Spleen (tissue), 11 donors: ENCODE measurements around the gene ZNF672. TPM values are rescaled to one million over a fixed set of nuclear protein-coding genes. Genes with fewer than 3 reads are reported as not detected.

ENCODE experiments used
- DNase-seq: peaks from one replicate; pipeline ENCODE4 v3.0.0-alpha.2; 2020
- H3K27ac ChIP-seq, 8 donors: fragments of 200-600 bp; sonication (generic) in 7 of 8; 1 replicate in 4 of 8; 2 replicates in 4 of 8; pipeline versions ENCODE4 v1.5.0 to v1.8.0; 2016 to 2021; ENCODE audit warnings: inconsistent platforms in 4 of 8, mild to moderate bottlenecking in 4 of 8, moderate library complexity in 1 of 8
- H3K27me3 ChIP-seq, 7 donors: fragments of 200-600 bp; sonication (generic) in 6 of 7; replicated peaks in 1 of 7; 1 replicate in 4 of 7; 2 replicates in 3 of 7; pipeline versions ENCODE4 v1.5.0 to v1.8.0; 2016 to 2021; ENCODE audit warnings: inconsistent platforms in 3 of 7, mild to moderate bottlenecking in 1 of 7
- H3K36me3 ChIP-seq, 6 donors: fragments of 200-600 bp; sonication (generic) in 5 of 6; 1 replicate in 4 of 6; 2 replicates in 2 of 6; pipeline versions ENCODE4 v1.5.0 to v1.8.0; 2016 to 2021; ENCODE audit warnings: inconsistent platforms in 2 of 6
- H3K4me1 ChIP-seq, 6 donors: fragments of 200-600 bp; sonication (generic) in 5 of 6; 1 replicate in 3 of 6; 2 replicates in 3 of 6; pipeline versions ENCODE4 v1.5.0 to v1.8.0; 2016 to 2021; ENCODE audit warnings: inconsistent platforms in 3 of 6
- H3K4me3 ChIP-seq, 8 donors: fragments of 200-600 bp; sonication (generic) in 7 of 8; 1 replicate in 4 of 8; 2 replicates in 4 of 8; pipeline versions ENCODE4 v1.5.0 to v1.8.0; 2016 to 2021; ENCODE audit warnings: inconsistent platforms in 4 of 8, mild to moderate bottlenecking in 4 of 8, moderate library complexity in 2 of 8
- H3K9me3 ChIP-seq, 8 donors: fragments of 200-600 bp; sonication (generic) in 7 of 8; 1 replicate in 4 of 8; 2 replicates in 4 of 8; pipeline versions ENCODE4 v1.5.0 to v1.8.0; 2016 to 2021; ENCODE audit warnings: inconsistent platforms in 4 of 8
- CTCF ChIP-seq, 11 experiments: fragments of 200-600 bp in 7 of 11; fragments of 450-650 bp in 4 of 11; sonication (generic) in 4 of 11; IDR thresholded peaks in 8 of 11; conservative IDR thresholded peaks in 3 of 11; 1 replicate in 7 of 11; 2 replicates in 4 of 11; pipeline versions ENCODE4 v1.4.0 to v1.8.0; 2016 to 2021; ENCODE audit warnings: antibody characterized with exemption in 11 of 11, inconsistent platforms in 4 of 11, mild to moderate bottlenecking in 1 of 11
- POLR2A ChIP-seq, 3 donors: fragments of 450-650 bp; IDR thresholded peaks; one replicate each; pipeline ENCODE4 v1.5.1; 2017; ENCODE audit warnings: antibody characterized with exemption in 3 of 3, mild to moderate bottlenecking in 1 of 3
- POLR2AphosphoS5 ChIP-seq, 3 donors: sonication (generic); formaldehyde crosslinking; IDR thresholded peaks; one replicate each; pipeline ENCODE4 v1.5.1; 2017; ENCODE audit warnings: antibody characterized with exemption in 3 of 3
- WGBS, 5 donors: extraction: QIAGEN DNeasy Blood & Tissue Kit in 3 of 5; methylation state at CpG; one replicate each; pipeline versions ENCODE4 v1.1.5 to v1.1.7; 2013 to 2018; 5-methylcytosine and 5-hydroxymethylcytosine counted together
- intact Hi-C: fragments of 100-400 bp; cut with DNase I; formaldehyde crosslinking; loops from one replicate; pipeline ENCODE4 v1.15.0; 2023; ENCODE audit warnings: low total_unique reads
- polyA plus RNA-seq, 3 donors: library from polyadenylated mRNA; stranded (reverse); fragments of 200-250 nt; gene quantifications; one replicate each; pipeline ENCODE4 v1.2.1, GENCODE V29; 2013
- total RNA-seq, 7 donors: library from RNA; depleted of rRNA in 3 of 7; stranded (reverse); fragments of >200 nt in 3 of 7; fragmentation: NEBNext Ultra II Directional in 4 of 7; extraction: Animal tissue kit (Norgen Biotek cat#: 25700) in 4 of 7; gene quantifications; one replicate each; pipeline versions ENCODE4 v1.1.0 to v1.2.1, GENCODE V29; 2016 to 2021
- donor health status: healthy with polysubstance abuse.
- donor health status: DM: no; HTN: no; CAD: no; lungs with moderate emphysema.
- donor health status: DM: no; HTN: no; CAD: no.
- donor health status: Bipolar disorder and iron deficiency.
- donor health status: healthy.
- donor health status: DM: no; HTN: no; CAD: no.
- donor health status: DM: yes; HTN: yes; CAD: no.

ZNF672 gene
- total and polyA plus RNA-seq, 10 donors, result 13.2 to 43.1 (median 36.1) TPM

GRCh38 chr1:248839168-248839555 lies 1.1 kb downstream of the ZNF672 start:
- H3K27me3 ChIP-seq, result no peaks in the 10 kb centered on the region
- H3K4me3 ChIP-seq, result peak overlapping the region; percentile 70 to 89 (median 74)
- no peaks in the 10 kb centered on the region for H3K9me3 ChIP-seq
- peaks cover 25 to 68% (median 56%) of the 10 kb centered on the region in 6 donors for H3K4me1 ChIP-seq
- WGBS, 5 donors, result 16 to 19% (median 17%) methylated on average over 10 of the region's 10 CpGs
- peaks cover 0 to 27% (median 0%) of the 10 kb centered on the region in 6 donors for H3K36me3 ChIP-seq
- intact Hi-C loops, result no loop called here
- TF ChIP-seq POLR2A (IDR thresholded peaks at IDR 0.05), result no peak
- no peak for TF ChIP-seq CTCF (IDR thresholded peaks at IDR 0.05 in 8 of 11, conservative IDR thresholded peaks at IDR 0.05 in 3 of 11)
- TF ChIP-seq POLR2AphosphoS5 (IDR thresholded peaks at IDR 0.05), result no peak
- H3K27ac ChIP-seq, result peak overlapping the region; percentile 98 to 100 (median 100)
- DNase-seq, result peak; percentile 83

- peak overlapping the region in 1 of 8 donors; percentile 63 for H3K27ac ChIP-seq
Measured at GRCh38 chr1:248840946-248841345, 2.9 kb downstream of the ZNF672 start.

GRCh38 chr1:248841702-248842395 lies 3.8 kb downstream of the ZNF672 start:
- TF ChIP-seq POLR2A (IDR thresholded peaks at IDR 0.05), result no peak
- peak in 8 of 11 experiments; percentile 12 to 66 (median 47) for TF ChIP-seq CTCF (IDR thresholded peaks at IDR 0.05 in 8 of 11, conservative IDR thresholded peaks at IDR 0.05 in 3 of 11)
- TF ChIP-seq POLR2AphosphoS5 (IDR thresholded peaks at IDR 0.05), result peak in 1 of 3 donors; percentile 17
- no peak overlapping the region for H3K4me3 ChIP-seq

More at GRCh38 chr1:248840946-248841345, 2.9 kb downstream of the ZNF672 start:
- Histone ChIP-seq H3K4me1 (peaks cover 25 to 58% (median 51%) of the 10 kb centered on the region in 6 donors), H3K4me3 (no peak overlapping the region), H3K9me3 (no peaks in the 10 kb centered on the region), H3K36me3 (peaks cover 0 to 44% (median 16%) of the 10 kb centered on the region in 6 donors), H3K27me3 (no peaks in the 10 kb centered on the region)
- WGBS, 5 donors, result 95 to 98% (median 96%) methylated on average over 4 of the region's 4 CpGs
- DNase-seq, result no peak
- TF ChIP-seq POLR2AphosphoS5 (IDR thresholded peaks at IDR 0.05) (no peak), POLR2A (IDR thresholded peaks at IDR 0.05) (no peak), CTCF (IDR thresholded peaks at IDR 0.05 in 8 of 11, conservative IDR thresholded peaks at IDR 0.05 in 3 of 11) (no peak)
- intact Hi-C loops, result no loop called here

GRCh38 chr1:248842781-248843331 lies 4.8 kb downstream of the ZNF672 start:
- peak; percentile 67 for DNase-seq

More at GRCh38 chr1:248841702-248842395, 3.8 kb downstream of the ZNF672 start:
- Histone ChIP-seq H3K27me3 (no peaks in the 10 kb centered on the region), H3K36me3 (peaks cover 0 to 53% (median 25%) of the 10 kb centered on the region in 6 donors), H3K27ac (peak overlapping the region in 6 of 8 donors; percentile 15 to 63 (median 44)), H3K4me1 (peaks cover 25 to 59% (median 53%) of the 10 kb centered on the region in 6 donors), H3K9me3 (no peaks in the 10 kb centered on the region)
- WGBS, 5 donors, result 54 to 73% (median 65%) methylated on average over 12 of the region's 12 CpGs
- intact Hi-C loops, result no loop called here
- peak; percentile 73 for DNase-seq

More at GRCh38 chr1:248842781-248843331, 4.8 kb downstream of the ZNF672 start:
- H3K27me3 ChIP-seq, result no peaks in the 10 kb centered on the region
- H3K36me3 ChIP-seq, result peaks cover 0 to 64% (median 35%) of the 10 kb centered on the region in 6 donors
- 78 to 88% (median 85%) methylated on average over 8 of the region's 8 CpGs for WGBS, 5 donors
- TF ChIP-seq CTCF (IDR thresholded peaks at IDR 0.05 in 8 of 11, conservative IDR thresholded peaks at IDR 0.05 in 3 of 11), result no peak
- no peak for TF ChIP-seq POLR2A (IDR thresholded peaks at IDR 0.05)
- TF ChIP-seq POLR2AphosphoS5 (IDR thresholded peaks at IDR 0.05), result no peak
- no peaks in the 10 kb centered on the region for H3K9me3 ChIP-seq
- peak overlapping the region in 4 of 8 donors; percentile 41 to 63 (median 54) for H3K27ac ChIP-seq
- no peak overlapping the region for H3K4me3 ChIP-seq
- H3K4me1 ChIP-seq, result peaks cover 19 to 50% (median 43%) of the 10 kb centered on the region in 6 donors
- intact Hi-C loops, result no loop called here
